NT2/D1 (cell line): ENCODE data around the gene GCM1.

Source experiments
- DNase-seq: peaks from one replicate; pipeline ENCODE4 v3.0.0-alpha.2; 2011; ENCODE audit warnings: low read depth, low spot score
- H3K27me3 ChIP-seq: 2 replicates; pipeline ENCODE4 v1.6.0; 2011; ENCODE audit warnings: mild to moderate bottlenecking; ENCODE audit not compliant: insufficient read length, insufficient read depth
- H3K36me3 ChIP-seq: 2 replicates; pipeline ENCODE4 v1.6.1; 2011; ENCODE audit warnings: mild to moderate bottlenecking, low read length, mixed read lengths; ENCODE audit not compliant: insufficient read depth, insufficient read length
- H3K4me1 ChIP-seq: 2 replicates; pipeline ENCODE4 v1.5.1; 2011; ENCODE audit not compliant: insufficient read depth, insufficient read length
- H3K4me3 ChIP-seq: 2 replicates; pipeline ENCODE4 v1.5.1; 2011; ENCODE audit warnings: low read depth; ENCODE audit not compliant: insufficient read length
- H3K9ac ChIP-seq: 2 replicates; pipeline ENCODE4 v1.6.0; 2011; ENCODE audit warnings: low read depth; ENCODE audit not compliant: insufficient read length
- H3K9me3 ChIP-seq: 2 replicates; pipeline ENCODE4 v1.5.1; 2011; ENCODE audit warnings: mild to moderate bottlenecking, low read length; ENCODE audit not compliant: insufficient read depth
- SUZ12 ChIP-seq: IDR thresholded peaks from 2 replicates; pipeline ENCODE4 v1.6.1; 2011; ENCODE audit not compliant: insufficient read length, insufficient read depth; ENCODE audit errors: extremely low read depth
- YY1 ChIP-seq: IDR thresholded peaks from 2 replicates; pipeline ENCODE4 v1.6.1; 2011; ENCODE audit not compliant: insufficient read length, insufficient read depth
- ZNF274 ChIP-seq: IDR thresholded peaks from 2 replicates; pipeline ENCODE4 v1.6.1; 2011; ENCODE audit warnings: mild to moderate bottlenecking, low read depth, low read length

The GCM1 gene

DNA sequence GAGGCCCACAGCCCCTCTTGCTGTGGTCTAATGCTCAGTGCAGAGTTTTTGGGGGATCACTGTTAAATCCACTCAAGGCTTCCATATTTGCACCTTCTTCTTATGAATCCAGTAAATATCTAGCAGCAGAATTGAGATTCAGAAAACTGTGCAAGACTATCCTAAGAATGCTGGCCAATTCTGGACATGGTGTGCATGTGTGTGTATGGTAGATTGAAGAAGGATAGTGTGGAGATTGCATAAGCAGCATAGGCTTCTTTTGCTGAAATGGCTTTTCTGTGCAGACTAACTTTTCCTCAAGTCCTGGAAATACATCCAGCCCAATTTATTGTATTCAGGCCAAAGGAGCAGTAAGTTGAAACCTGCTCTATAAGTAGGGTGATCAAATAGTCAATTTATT, 43.7 kb downstream of the GCM1 start:
- H3K36me3 ChIP-seq, result peaks cover 19% of the 10 kb centered on the region
- no peaks in the 10 kb centered on the region for H3K9me3 ChIP-seq
- no peaks in the 10 kb centered on the region for H3K4me1 ChIP-seq
- TF ChIP-seq SUZ12 (no peak), YY1 (no peak), ZNF274 (no peak)
- DNase-seq, result no peak
- no peaks in the 10 kb centered on the region for H3K27me3 ChIP-seq
- no peak overlapping the region for H3K9ac ChIP-seq
- H3K4me3 ChIP-seq, result no peak overlapping the region

DNA sequence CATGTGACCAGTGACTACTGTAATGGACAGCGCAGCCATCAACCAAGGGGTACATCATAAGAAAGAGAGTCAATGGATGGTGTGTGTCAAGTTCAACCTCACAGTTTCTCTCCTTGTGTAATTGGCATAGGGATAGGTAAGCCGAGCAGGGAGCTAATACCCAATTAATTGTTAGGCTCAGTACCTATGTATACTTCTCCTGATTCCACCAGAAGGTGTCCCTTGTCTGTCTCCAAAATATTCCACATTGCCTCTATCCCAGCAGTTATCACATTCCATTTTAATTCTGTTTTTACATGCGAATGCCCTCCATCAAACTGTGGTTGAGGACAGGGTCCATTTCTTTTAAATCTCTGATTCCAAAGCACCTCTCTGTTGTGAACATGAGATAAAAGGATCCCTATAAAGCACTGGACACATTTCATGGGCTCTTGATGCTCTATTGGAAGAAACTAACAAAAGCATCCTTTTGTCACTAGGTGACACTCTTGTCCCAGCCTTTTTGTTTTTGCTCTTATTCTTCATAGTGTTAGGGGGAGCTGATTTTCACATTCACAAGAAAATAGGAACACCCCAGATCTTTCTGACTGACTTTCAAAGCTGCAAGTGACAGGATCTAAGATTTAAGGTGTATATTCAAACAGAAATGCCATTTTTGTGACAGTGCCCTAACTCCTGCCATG, 44.5 kb downstream of the GCM1 start:
- H3K9ac ChIP-seq, result no peak overlapping the region
- H3K4me1 ChIP-seq, result no peaks in the 10 kb centered on the region
- TF ChIP-seq ZNF274 (no peak), YY1 (no peak), SUZ12 (no peak)
- H3K27me3 ChIP-seq, result no peaks in the 10 kb centered on the region
- no peak for DNase-seq
- H3K9me3 ChIP-seq, result no peaks in the 10 kb centered on the region
- peaks cover 19% of the 10 kb centered on the region for H3K36me3 ChIP-seq
- H3K4me3 ChIP-seq, result no peak overlapping the region

DNA sequence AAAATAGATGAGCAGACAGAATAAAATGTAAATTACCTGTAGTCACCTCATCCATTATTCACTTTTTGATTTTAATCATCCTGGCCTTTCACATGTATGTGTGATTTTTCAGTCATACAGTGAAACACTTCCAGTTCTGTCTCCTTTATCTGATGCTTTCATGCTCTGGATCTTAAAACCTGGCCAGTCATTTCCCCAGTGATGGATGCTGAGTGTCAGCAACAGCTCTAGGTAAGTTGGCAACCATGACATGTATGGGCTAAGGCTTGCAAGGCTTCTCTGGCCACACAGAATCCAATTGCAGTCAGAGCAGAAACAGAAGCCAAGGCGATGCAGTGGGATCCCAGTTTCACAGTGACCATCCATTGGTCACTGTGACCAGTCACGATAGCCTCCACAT, 47.6 kb downstream of the GCM1 start:
- H3K9ac ChIP-seq, result no peak overlapping the region

DNA sequence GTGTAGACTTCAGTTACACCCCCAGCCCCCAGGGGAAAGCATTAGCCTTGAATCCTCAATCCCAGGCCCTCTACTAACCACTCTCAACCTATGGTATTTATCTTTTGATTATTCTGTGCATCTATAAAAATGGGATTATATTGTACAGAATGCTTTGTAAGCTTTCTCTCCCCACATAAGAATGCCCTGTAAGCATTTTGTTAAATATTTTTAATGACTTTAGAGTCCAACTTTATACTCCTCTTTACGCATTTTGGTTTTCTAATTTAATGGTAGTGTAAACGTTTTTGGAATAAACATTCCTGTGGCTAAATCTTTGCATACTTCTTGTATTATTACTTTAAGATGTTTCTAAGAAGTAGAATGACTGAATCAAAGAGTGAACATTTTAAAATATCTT, 48.1 kb downstream of the GCM1 start:
- TF ChIP-seq SUZ12 (no peak), ZNF274 (no peak), YY1 (no peak)
- Histone ChIP-seq H3K9ac (no peak overlapping the region), H3K36me3 (peaks cover 44% of the 10 kb centered on the region), H3K27me3 (no peaks in the 10 kb centered on the region), H3K4me3 (no peak overlapping the region), H3K4me1 (no peaks in the 10 kb centered on the region), H3K9me3 (no peaks in the 10 kb centered on the region)
- DNase-seq, result no peak

More for the DNA sequence above, 47.6 kb downstream of the GCM1 start:
- Histone ChIP-seq H3K9me3 (no peaks in the 10 kb centered on the region), H3K4me3 (no peak overlapping the region), H3K36me3 (peaks cover 40% of the 10 kb centered on the region), H3K27me3 (no peaks in the 10 kb centered on the region), H3K4me1 (no peaks in the 10 kb centered on the region)
- no peak for DNase-seq
- TF ChIP-seq SUZ12, result no peak
- TF ChIP-seq YY1, result no peak
- no peak for TF ChIP-seq ZNF274

DNA sequence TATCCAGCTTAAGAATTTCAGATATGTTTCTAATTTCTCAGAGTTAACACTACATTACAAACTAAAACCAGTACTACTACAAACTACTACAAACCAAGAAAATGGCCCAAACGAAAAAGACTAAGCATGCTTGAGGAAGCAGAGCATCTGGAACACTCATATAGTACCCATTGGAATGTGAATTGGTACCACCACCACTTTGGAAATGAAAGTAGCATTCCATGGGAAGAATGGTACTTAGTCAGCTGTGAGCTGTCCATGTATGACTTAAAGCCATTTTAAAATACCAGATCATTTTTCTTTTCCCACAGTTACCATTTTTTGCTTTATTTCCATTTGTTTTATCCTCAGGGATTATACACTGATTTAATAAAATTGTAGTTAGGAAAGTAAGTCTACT, 52.9 kb downstream of the GCM1 start:
- DNase-seq, result no peak
- Histone ChIP-seq H3K9me3 (no peaks in the 10 kb centered on the region), H3K4me3 (no peak overlapping the region), H3K36me3 (peaks cover 65% of the 10 kb centered on the region), H3K4me1 (no peaks in the 10 kb centered on the region), H3K27me3 (no peaks in the 10 kb centered on the region), H3K9ac (no peak overlapping the region)
- TF ChIP-seq ZNF274 (no peak), YY1 (no peak), SUZ12 (no peak)

DNA sequence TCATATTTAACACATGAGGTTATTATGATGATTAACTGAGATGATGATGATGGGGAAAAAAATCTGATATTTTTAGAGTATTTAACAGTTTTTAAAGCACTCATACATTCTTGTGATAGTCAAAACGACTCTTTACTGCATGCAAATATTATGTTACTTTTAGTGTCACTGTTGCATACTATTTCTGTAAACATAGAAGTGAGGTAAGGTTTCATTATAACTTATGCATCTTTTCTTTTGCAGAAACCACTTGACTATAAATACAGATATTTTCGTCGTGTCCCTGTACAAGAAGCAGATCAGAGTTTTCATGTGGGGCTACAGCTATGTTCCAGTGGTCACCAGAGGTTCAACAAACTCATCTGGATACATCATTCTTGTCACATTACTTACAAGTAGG, 53.4 kb downstream of the GCM1 start:
- H3K9ac ChIP-seq, result no peak overlapping the region
- TF ChIP-seq SUZ12, result no peak
- no peak for TF ChIP-seq ZNF274
- TF ChIP-seq YY1, result no peak
- H3K36me3 ChIP-seq, result peaks cover 62% of the 10 kb centered on the region
- no peaks in the 10 kb centered on the region for H3K4me1 ChIP-seq
- no peak overlapping the region for H3K4me3 ChIP-seq
- no peaks in the 10 kb centered on the region for H3K9me3 ChIP-seq
- DNase-seq, result no peak
- H3K27me3 ChIP-seq, result no peaks in the 10 kb centered on the region

DNA sequence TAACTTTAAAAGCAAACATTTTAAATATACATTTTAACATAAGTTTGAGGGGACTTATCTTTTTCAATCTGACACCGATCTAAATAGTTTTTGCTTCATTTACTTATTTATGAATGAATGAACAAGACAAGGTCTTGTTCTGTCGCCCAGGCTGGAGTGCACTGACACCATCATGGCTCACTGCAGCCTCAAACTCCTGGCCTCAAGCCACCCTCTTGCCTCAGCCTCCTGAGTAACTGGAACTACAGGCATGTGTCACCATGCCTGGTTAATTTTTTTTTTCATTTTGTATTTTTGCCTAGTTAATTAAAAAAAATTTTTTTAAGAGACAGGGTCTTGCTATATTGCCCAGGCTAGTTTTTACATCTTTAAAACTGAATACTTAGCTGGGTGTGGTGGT, 58.1 kb downstream of the GCM1 start:
- Histone ChIP-seq H3K9me3 (no peaks in the 10 kb centered on the region), H3K9ac (no peak overlapping the region), H3K36me3 (peaks cover 50% of the 10 kb centered on the region), H3K4me3 (no peak overlapping the region), H3K27me3 (no peaks in the 10 kb centered on the region), H3K4me1 (no peaks in the 10 kb centered on the region)
- no peak for DNase-seq
- TF ChIP-seq ZNF274, result no peak
